ENCODE results near the gene PIGW. TPM values are rescaled to one million over a fixed set of nuclear protein-coding genes. Genes with fewer than 3 reads are reported as not detected.

The PIGW gene, protein sequence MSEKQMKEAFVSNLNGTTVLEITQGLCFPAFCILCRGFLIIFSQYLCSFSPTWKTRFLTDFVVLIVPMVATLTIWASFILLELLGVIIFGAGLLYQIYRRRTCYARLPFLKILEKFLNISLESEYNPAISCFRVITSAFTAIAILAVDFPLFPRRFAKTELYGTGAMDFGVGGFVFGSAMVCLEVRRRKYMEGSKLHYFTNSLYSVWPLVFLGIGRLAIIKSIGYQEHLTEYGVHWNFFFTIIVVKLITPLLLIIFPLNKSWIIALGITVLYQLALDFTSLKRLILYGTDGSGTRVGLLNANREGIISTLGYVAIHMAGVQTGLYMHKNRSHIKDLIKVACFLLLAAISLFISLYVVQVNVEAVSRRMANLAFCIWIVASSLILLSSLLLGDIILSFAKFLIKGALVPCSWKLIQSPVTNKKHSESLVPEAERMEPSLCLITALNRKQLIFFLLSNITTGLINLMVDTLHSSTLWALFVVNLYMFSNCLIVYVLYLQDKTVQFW
- total RNA-seq: 1 to 10 TPM in 6 of 7 donors, under 1 TPM in 1; 0.60 to 10.0 (median 4.6) TPM
- polyA plus RNA-seq: 1 to 10 TPM; 3.0 to 7.1 TPM
- long read RNA-seq, donor 1, transcript PIGW-204 (2 exons, 2,312 nt): major isoform, 9 of 13 reads
- long read RNA-seq, donor 1, partial matches to known transcripts: 0 of 13 reads
- long read RNA-seq, donor 1, other reads (novel, unspliced or antisense): 0 of 13 reads
- long read RNA-seq, donor 2, partial matches to known transcripts: 0 of 4 reads
- long read RNA-seq, donor 2, other reads (novel, unspliced or antisense): 0 of 4 reads
- long read RNA-seq, donor 3, transcript PIGW-204 (2 exons, 2,312 nt): major isoform, 16 of 19 reads
- long read RNA-seq, donor 3, partial matches to known transcripts: 0 of 19 reads
- long read RNA-seq, donor 3, other reads (novel, unspliced or antisense): 1 of 19 reads

DNA sequence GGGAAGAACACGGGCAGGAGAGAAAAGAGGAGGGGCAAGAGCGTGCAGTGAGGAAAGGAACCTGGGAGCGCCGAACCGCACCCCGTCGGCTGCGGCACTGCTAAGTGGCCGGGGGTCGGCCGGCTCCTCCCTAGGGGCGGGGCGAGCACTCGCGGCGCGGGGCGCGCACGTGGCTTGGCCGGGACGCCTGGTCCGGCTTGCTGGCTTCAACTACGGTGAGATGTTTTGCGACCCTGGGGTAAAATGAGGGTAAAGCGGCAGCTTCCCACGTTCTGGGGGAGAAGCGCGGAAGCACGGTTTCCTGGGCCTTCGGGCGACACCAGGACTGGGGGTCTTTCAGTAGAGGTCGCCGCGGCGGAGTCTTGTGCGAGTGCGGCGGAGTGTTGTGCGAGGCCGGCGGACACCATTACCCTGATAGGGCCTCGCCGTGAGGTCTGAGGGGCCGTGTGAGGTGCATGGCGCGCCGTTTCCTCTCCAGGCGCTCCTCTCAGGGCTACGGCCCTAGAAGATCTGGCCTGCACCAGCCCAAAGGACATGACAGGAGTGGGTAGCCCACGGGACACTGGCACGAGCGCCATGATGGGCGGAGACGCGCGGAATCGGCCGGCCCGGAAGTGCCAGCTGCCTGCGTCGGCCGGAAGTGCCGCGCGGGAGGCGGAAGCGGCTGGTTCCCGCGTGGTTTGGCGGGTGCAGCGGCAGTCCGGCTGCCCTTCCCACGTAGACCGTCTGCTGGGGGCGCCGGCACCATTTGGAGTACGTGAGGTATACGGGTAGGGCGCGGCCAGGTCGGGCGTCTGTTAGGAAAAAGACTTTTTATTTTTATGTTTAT is at the start of gene PIGW, which contains the start of gene MYO19:
PIGW (plus strand) TSS at position 148 of the 829 bp plus-strand sequence. CDS start 2,115 bp downstream, outside the sequence.
MYO19 (minus strand) TSS at position 29 of the 829 bp plus-strand sequence. CDS start 2,330 bp downstream, outside the sequence.
- Histone ChIP-seq H3K4me3 (peak within 1 kb of the TSS; percentile 82), H3K9me3 (no peaks in the 10 kb centered on the region), H3K27me3 (no peaks in the 10 kb centered on the region), H3K36me3 (no peaks in the 10 kb centered on the region), H3K4me1 (ENCODE audit: insufficient read depth) (peaks cover 4% of the 10 kb centered on the region), H3K27ac (peak within 1 kb of the TSS; percentile 78 to 93)
- DNase-seq: peak; percentile 84 to 92 (median 86)
- intact Hi-C loops (cut with DNase I): no loop called here
- TF ChIP-seq POLR2A (IDR thresholded peaks at IDR 0.05): peak; percentile 95
- TF ChIP-seq, protein P1, sequence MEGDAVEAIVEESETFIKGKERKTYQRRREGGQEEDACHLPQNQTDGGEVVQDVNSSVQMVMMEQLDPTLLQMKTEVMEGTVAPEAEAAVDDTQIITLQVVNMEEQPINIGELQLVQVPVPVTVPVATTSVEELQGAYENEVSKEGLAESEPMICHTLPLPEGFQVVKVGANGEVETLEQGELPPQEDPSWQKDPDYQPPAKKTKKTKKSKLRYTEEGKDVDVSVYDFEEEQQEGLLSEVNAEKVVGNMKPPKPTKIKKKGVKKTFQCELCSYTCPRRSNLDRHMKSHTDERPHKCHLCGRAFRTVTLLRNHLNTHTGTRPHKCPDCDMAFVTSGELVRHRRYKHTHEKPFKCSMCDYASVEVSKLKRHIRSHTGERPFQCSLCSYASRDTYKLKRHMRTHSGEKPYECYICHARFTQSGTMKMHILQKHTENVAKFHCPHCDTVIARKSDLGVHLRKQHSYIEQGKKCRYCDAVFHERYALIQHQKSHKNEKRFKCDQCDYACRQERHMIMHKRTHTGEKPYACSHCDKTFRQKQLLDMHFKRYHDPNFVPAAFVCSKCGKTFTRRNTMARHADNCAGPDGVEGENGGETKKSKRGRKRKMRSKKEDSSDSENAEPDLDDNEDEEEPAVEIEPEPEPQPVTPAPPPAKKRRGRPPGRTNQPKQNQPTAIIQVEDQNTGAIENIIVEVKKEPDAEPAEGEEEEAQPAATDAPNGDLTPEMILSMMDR (IDR thresholded peaks at IDR 0.05): peak in 1 of 3 donors; percentile 11
- no peak for TF ChIP-seq EP300 (IDR thresholded peaks at IDR 0.05)
- 0% methylated on average over 76 to 83 of the region's 83 CpGs for WGBS, 3 donors

DNA sequence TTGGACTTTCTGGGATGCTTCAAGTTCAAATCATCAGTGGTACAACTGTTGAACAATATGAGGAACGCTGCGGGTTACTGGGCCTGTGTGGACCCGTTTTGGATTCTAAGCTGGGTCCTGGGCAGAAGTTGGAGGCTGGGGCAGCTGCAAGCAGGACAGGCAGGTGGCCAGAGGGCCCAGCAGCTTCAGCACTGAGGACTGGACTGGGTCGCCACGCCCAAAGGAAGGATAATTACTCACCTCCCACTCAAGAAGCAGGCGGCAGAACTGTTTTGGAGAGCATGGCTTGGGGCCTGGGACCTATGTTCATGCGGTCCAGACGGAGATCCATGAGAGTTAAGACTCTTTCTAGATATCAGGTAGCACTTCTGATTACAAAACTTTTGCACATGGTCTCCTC is 49.8 kb upstream of the PIGW start:
- Histone ChIP-seq H3K36me3 (no peaks in the 10 kb centered on the region), H3K9me3 (no peaks in the 10 kb centered on the region), H3K4me3 (no peak overlapping the region), H3K27ac (no peak overlapping the region), H3K4me1 (ENCODE audit: insufficient read depth) (peaks cover 20% of the 10 kb centered on the region), H3K27me3 (no peaks in the 10 kb centered on the region)
- intact Hi-C loops (cut with DNase I): loop anchor here in 2 of 4 donors (10.0 kb wide), 2 partner anchors 510 to 720 kb away; partner anchors contain the start of gene C17orf50 (in 1 of the 2)
- no peak for DNase-seq
- no peak for TF ChIP-seq EP300 (IDR thresholded peaks at IDR 0.05)
- no peak for TF ChIP-seq POLR2A (IDR thresholded peaks at IDR 0.05)
- TF ChIP-seq, protein P1 (IDR thresholded peaks at IDR 0.05): no peak
- 84 to 88% (median 87%) methylated on average over 8 of the region's 8 CpGs for WGBS, 3 donors

DNA sequence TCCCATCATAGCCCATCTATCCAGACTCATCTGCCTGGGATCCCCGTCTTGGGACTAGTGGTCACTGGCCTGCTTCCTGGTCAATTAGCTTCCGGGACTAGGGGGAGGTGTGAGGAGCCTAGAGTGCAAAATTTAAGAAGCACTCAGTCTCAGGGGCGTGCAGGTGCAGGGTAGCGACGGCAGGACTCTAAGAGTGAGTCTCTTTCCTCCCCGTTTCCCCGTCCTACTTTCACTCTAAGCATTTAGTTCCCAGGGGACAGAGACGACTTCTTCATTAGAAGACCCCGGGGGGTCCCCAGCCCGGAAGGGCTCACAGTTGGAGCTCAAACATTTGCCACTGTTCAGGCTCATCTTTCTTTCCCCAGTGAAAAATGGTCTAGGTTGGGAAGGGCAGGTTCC is 49.0 kb upstream of the PIGW start:
- H3K27me3 ChIP-seq: no peaks in the 10 kb centered on the region
- H3K4me3 ChIP-seq: peak overlapping the region; percentile 84
- intact Hi-C loops (cut with DNase I): loop anchor here in 2 of 4 donors (10.0 kb wide), 2 partner anchors 511 to 721 kb away; partner anchors contain the start of gene C17orf50 (in 1 of the 2)
- peaks cover 20% of the 10 kb centered on the region for H3K4me1 ChIP-seq (ENCODE audit: insufficient read depth)
- H3K27ac ChIP-seq: peak overlapping the region in 1 of 2 donors; percentile 72
- no peak for DNase-seq
- no peaks in the 10 kb centered on the region for H3K9me3 ChIP-seq
- TF ChIP-seq, protein P1 (IDR thresholded peaks at IDR 0.05): no peak
- TF ChIP-seq POLR2A (IDR thresholded peaks at IDR 0.05): no peak
- 23 to 28% (median 27%) methylated on average over 10 of the region's 10 CpGs for WGBS, 3 donors
- no peaks in the 10 kb centered on the region for H3K36me3 ChIP-seq
